ENCODE data around the gene IPO8.

IPO8 gene

GRCh38 chr12:30695199-30696102 lies at the start of gene IPO8:
Gene IPO8 (minus strand): TSS chr12:30695869. CDS start chr12:30695647, 222 bp downstream.
- DNase-seq (ENCODE audit: low spot score), result peak; percentile 95

GRCh38 chr12:30744321-30744720 lies 48.7 kb upstream of the IPO8 start:
- no peak for DNase-seq (ENCODE audit: low spot score)

- no peak for DNase-seq (ENCODE audit: low spot score)
Measured at GRCh38 chr12:30740274-30740673, 44.6 kb upstream of the IPO8 start.

GRCh38 chr12:30739020-30739419 lies 43.4 kb upstream of the IPO8 start:
- no peak for DNase-seq (ENCODE audit: low spot score)

- no peak for DNase-seq (ENCODE audit: low spot score)
Measured at GRCh38 chr12:30732954-30733637, 37.4 kb upstream of the IPO8 start.

- no peak for DNase-seq (ENCODE audit: low spot score)
Measured at GRCh38 chr12:30730011-30730410, 34.3 kb upstream of the IPO8 start.

GRCh38 chr12:30729547-30729946 lies 33.9 kb upstream of the IPO8 start:
- DNase-seq (ENCODE audit: low spot score), result no peak

- no peak for DNase-seq (ENCODE audit: low spot score)
Measured at GRCh38 chr12:30726647-30727046, 31.0 kb upstream of the IPO8 start.

GRCh38 chr12:30725739-30726138 lies 30.1 kb upstream of the IPO8 start:
- no peak for DNase-seq (ENCODE audit: low spot score)

GRCh38 chr12:30719060-30719459 lies 23.4 kb upstream of the IPO8 start:
- no peak for DNase-seq (ENCODE audit: low spot score)

GRCh38 chr12:30707613-30708342 lies 12.1 kb upstream of the IPO8 start:
- DNase-seq (ENCODE audit: low spot score), result no peak

GRCh38 chr12:30706476-30706875 lies 10.8 kb upstream of the IPO8 start:
- no peak for DNase-seq (ENCODE audit: low spot score)

- DNase-seq (ENCODE audit: low spot score), result no peak
Measured at GRCh38 chr12:30701056-30701455, 5.4 kb upstream of the IPO8 start.

GRCh38 chr12:30700216-30700900 lies 4.7 kb upstream of the IPO8 start:
- DNase-seq (ENCODE audit: low spot score), result no peak

- DNase-seq (ENCODE audit: low spot score), result no peak
Measured at GRCh38 chr12:30698346-30698745, 2.7 kb upstream of the IPO8 start.

- peak; percentile 47 for DNase-seq (ENCODE audit: low spot score)
Measured at GRCh38 chr12:30696943-30697342, 1.3 kb upstream of the IPO8 start.

GRCh38 chr12:30696486-30696885 lies 817 bp upstream of the IPO8 start:
- DNase-seq (ENCODE audit: low spot score), result peak; percentile 55

GRCh38 chr12:30696103-30696408 lies 387 bp upstream of the IPO8 start:
- DNase-seq (ENCODE audit: low spot score), result no peak

GRCh38 chr12:30694412-30695198 lies 1.1 kb downstream of the IPO8 start:
- peak; percentile 73 for DNase-seq (ENCODE audit: low spot score)

- DNase-seq (ENCODE audit: low spot score), result no peak
Measured at GRCh38 chr12:30692470-30692869, 3.2 kb downstream of the IPO8 start.

GRCh38 chr12:30691122-30691879 lies 4.4 kb downstream of the IPO8 start:
- DNase-seq (ENCODE audit: low spot score), result no peak

Measured in ecto neural progenitor cell (in vitro differentiated cells).